Ammon's horn (tissue), 1 donor: ENCODE data around the gene DOCK4.
A peak's percentile ranks its signal among the peaks of the same experiment; 100 is the strongest.

Source experiments
- DNase-seq: peaks from one replicate; pipeline ENCODE4 v3.0.0-alpha.2; 2016; ENCODE audit warnings: low spot score

The DOCK4 gene

DNA sequence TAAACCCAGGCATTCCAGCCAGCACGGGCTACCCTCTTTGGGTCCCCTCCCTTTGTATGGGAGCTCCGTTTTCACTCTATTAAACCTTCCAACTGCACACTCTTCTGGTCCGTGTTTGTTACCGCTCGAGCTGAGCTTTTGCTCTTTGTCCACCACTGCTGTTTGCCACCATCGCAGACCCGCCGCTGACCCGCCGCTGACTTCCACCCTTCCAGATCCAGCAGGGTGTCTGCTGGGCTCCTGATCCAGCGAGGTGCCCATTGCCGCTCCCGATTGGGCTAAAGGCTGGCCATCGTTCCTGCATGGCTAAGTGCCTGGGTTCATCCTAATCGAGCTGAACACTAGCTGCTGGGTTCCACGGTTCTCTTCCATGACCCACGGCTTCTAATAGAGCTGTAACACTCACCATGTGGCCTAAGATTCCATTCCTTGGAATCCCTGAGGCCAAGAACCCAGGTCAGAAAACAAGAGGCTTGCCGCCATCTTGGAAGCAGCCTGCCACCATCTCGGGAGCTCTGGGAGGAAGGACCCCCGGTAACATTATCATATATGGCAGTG lies 14.8 kb upstream of the DOCK4 start:
- no peak for DNase-seq

DNA sequence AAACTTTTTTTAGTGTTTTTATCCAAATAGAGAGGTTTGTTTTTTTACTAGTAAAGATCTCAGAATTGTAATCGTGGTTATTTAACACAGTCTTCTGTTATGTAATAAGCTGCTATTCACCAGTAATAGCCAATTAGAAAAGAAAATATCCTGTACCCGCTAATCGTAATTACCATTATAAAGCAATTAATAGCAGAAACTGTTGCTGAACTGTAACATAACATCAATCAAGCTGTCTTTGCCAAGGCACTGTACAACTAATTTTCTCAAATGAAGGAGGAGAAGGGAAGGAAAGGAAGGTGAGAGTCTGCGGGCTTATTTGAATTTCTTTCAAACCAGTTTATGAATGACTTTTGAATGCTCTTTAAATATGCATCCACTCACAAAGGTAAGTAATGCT lies 9.6 kb upstream of the DOCK4 start:
- DNase-seq = no peak

DNA sequence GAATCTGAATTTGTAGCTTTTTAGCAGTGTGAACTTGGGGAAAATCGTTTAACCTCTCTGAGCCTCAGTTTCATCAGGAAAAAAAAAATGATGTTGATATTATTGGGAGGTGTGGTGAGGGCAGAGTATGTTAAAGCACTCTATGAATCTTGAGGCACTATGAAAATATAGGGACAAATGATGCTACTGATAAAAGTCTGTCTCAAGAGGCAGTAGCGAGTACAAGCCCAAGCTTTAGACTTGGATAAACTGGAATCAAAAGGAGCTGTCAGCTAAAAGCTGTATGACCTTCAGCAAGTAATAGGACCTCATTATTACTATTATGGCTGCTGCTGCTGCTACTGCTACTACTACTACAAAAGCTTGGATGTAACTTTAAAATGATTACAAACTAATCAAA lies 8.7 kb upstream of the DOCK4 start:
- no peak for DNase-seq

DNA sequence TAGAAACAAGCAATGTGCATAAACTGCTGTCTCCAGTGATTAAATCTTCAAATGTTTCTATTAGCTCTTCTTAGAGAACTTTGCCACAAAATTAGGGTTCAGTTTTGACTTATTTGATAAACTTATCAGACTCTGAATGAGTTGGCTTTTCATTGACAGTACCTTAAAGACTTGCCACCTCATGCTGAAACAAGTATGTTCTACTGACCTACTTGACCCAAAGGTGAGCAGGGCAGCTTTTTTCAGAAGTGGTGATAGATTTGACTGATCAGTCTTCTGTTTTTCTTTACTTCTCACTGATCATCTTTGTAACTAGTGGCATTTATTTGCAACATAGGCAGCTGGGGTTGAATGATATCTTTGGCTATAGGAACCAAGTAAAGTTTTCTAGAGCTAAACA lies 8.1 kb upstream of the DOCK4 start:
- no peak for DNase-seq

DNA sequence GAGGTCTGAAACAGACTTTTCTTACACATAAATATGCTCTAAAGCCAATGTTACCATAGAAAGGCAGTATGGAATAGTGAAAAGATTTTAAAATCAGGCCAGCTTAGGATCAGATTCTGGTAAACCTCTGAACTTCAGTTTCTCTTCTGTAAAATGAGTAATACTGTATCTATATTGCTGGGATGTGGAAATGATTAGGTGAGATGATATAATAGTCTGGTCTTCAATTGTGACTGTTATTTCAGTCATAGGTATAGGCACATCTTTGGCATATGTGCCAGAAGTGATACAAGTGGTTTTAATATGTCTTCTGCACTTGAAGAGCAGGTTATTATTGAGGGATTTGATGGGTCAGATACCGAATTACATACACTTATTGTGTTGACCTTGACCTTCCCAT lies 7.5 kb upstream of the DOCK4 start:
- no peak for DNase-seq

DNA sequence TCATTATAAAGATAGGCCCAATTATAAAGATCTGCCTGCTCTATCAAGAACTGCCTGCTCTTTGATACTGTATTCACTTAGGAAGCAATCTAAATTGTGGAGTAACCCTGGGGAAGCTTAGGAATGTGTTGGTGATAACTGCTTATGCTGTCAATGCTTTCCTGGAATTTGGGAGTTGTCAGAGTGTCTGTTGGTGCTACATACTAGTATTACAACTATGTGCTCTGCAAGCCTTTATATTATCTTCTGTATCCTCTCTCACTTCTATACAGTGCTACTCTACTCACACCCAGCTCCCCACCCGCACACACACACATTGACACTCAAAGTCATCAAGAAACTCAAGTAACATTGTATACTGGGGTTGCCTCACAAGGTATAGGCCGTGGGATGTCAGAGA lies 6.4 kb upstream of the DOCK4 start:
- no peak for DNase-seq

DNA sequence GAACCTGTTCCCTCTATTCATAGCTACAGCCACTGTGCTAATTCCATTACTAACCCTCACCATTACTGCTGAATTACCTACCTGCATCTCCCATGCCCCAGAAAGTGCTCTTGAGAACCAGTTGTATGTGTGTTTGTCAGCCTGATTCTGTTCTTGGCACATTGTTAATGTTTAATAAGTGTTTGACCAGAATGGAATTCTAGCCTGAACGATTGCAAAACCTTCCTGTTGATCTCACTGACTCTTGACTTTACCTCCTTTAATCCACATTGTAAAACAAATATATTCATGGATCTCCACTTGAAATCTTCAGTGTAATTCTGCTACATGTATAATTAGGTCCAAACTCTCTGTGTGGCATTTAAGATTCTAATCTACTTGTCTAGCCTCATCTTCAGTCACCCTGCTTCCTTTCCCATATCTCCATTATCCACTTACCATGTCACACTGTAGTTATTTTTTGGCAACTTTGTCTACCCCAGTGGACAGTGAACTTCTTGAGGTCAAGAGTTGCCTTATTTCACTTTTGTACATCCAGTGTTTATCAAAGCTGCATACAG lies 5.2 kb upstream of the DOCK4 start:
- DNase-seq = no peak

DNA sequence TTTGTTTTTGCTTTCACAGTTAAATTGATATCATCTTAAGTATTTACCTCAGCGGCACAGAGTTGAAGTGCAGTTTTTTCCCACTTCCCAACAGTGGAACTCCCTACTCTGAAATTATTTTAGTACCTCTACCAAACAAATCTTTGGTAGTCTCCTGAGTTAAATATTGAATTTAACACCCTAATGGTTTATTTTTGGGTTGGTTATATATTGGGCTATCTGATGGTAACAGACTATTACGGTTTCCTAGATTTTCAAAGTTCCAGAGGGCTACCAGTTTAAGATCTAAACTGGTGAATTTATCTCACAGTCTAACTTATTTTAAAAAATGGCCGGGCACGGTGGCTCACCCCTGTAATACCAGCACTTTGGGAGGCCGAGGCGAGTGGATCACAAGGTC lies 1.6 kb upstream of the DOCK4 start:
- no peak for DNase-seq

DNA sequence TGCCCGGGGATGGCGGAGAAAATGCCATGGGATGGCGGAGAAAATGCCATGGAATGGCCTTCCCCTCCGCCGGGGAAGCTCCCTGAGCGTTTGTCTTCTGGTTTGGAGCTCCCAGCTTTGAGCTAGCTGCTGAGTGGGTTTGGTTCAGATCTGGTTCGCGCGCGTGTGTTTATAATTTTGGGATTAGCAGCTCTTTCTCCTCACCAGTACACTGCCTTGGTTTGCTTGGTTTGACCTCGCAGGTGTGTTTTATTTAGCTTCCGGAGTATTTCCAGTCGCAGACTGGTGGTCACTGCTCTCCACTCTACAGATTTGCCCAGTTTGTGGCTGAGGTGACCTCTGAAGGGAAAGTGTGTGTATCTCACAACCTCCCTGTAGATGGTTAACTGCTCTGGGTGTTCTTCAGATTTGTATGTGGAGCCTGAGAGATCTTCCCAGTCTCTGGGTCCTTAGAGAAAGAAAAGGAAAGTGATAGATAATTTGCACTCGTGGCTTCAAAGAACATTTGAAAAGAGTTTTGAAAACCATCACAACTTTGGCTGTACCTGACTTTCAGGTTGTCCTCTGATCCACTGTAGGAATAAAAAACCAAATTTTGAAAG lies 893 bp upstream of the DOCK4 start:
- no peak for DNase-seq

DNA sequence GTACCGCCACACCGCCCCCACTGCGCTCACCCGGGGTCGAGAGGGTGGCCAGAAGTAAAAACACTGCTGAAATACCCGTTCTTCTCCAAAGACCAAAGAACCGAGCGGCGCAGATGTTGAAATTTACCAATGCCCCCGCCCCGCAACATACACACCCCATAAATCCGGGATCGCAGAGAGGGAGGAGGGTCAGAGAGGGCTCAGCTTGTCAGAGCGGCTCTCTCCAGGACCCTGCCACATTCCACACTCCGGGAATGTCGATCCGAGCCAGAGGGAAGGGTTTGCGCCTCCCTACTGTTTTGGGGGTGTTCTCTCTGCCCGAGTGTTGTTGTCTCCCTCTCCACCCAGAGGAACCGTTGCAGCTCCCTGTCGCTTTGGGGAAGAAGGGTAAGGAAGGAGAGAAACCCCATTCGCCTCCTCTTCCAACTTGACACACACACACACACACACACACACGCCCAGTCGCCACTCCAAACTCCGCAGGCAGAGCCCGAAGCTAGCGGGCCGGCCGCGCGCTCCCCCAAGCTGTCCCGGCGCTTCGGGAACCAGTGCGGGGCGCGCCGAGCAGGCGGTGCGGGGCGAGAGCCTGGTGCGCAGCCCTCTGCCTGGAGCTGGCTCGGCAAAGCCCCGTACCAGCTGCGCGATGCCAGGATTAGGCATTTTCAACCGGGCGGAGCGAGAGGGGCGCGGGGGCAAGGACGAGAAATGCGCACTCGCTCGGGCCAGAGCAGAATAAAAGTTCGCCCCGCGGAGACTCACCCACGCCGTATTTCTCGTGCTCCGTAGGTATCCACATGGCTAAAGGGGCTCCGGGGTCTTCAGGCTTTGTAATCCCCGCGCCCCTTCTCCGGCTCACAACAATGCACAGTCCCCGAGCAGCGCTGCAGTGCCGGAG lies 609 bp downstream of the DOCK4 start:
- peak; percentile 78 for DNase-seq

DNA sequence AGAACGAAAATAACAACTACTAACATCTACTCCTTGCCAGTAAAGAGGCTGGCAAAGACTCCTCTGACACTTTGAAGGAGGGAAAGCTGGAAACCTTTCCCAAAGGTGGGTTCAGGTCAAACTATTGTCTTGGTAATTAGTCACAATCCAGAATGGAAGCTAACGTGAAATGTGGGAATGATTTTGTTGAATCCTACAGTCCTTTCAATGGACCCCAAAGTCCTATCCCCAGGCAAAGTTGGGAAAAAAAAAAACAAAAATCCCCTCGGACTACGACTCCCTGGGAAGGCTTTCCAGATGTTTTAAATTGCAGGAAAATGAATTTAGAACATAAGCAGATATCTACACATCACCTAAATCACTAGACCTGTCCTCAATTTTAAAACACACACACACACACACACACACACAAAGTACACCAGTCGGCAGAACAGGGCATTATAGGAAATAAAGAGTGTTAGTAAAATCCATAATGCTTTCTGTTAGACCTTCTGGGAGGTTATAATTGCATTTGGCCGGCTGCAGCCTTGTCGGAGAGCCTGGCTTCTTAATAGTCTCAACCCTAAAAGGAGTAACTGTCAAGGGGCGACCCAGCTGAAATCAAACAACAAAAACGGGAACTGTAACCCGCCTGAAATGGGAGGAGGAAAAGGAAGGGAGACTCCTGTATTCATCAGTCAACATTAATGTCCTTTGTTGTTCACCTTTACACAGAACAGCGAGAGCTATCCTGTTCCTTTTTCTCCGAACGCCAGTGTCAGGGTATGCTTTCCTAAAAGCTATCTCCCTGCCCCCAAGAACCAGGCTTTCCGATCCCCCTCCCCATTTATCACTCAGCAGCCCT lies 1.5 kb downstream of the DOCK4 start:
- peak; percentile 51 for DNase-seq

DNA sequence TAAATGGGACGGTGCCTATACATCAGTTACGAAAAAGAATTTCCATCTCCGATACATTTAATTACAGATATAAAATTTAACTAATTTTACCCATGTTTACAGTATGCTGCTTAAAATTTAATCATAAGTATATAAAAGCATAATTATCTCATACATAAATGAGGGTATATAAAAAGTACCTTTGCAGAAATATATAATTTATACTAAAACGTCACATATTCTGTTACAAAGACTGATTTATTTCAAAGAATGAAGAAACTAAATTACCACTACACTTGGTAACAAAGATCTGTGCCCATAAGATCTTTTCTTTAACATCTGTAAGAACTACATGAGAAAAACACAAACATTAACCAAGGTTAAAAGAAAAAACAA lies 2.8 kb downstream of the DOCK4 start:
- no peak for DNase-seq

DNA sequence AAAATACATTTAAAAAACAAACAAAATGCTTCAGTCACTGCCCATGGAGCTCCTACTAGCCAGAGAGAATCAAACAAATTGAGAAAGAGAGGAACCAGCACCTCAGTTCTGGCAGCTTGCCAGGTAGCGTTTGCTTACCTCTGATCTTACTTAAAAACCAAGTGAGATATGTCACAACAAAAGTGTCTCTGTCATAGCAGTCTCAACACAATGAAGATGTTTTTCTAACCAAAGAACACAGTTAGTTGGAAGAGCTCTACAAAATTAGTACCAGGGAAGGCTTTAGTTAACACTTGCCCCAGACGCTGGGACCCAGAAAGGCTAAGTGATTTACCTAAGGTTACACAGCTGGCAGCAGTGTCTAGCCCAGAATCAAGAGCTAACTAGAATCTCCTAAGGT lies 3.4 kb downstream of the DOCK4 start:
- peak; percentile 41 for DNase-seq

DNA sequence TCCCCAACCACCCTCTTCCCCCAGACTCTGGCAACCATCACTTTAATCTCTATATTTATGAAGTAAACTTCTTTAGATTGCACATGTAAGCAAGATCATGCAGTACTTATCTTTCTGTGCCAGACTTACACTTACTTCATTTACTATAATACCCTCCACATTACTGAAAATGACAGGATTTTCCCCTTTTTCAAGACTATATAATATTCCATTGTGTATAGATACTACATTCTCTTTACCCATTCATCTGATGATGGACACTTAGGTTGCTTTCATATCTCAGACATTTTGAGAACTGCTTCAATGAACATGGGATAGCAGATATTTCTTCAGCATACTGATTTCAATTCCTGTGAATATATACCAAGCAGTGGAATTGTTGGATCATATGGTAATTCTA lies 4.4 kb downstream of the DOCK4 start:
- no peak for DNase-seq

DNA sequence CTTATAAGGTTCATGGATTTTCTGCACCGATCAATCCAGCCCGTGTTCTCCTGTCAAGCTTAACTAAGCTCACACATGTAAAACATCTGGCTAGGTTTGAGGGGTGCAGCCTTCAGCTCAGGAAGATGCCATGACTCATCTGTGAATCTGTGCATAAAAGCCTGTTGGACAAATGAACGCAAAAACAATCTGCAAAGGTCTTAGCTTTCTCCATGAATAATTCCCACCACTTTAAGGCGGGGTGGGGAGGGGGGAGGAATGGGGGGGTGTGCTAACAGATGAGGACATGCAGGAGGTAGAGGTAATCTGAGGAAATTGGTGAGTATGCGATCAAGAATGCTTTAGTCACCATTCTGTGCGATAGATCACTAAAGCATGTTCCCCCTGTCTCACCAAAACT lies 4.8 kb downstream of the DOCK4 start:
- no peak for DNase-seq

DNA sequence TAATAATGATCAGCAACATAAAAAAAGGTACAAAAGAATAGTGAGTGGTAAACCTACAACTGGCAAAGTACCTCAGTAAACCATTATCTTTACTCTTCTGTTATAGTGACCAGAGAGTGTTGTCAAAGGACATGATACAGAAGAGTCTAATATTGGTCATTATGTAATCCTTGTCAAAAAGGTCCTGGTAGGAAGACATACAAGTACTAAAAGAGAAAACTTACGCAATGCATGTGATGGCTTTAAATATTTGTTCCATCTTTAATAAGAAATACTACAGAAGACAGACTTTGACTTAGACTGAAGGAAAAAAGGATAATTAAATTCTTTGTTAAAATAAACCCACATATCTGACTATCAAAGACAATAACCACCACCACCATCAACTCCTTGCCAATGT lies 6.5 kb downstream of the DOCK4 start:
- no peak for DNase-seq

DNA sequence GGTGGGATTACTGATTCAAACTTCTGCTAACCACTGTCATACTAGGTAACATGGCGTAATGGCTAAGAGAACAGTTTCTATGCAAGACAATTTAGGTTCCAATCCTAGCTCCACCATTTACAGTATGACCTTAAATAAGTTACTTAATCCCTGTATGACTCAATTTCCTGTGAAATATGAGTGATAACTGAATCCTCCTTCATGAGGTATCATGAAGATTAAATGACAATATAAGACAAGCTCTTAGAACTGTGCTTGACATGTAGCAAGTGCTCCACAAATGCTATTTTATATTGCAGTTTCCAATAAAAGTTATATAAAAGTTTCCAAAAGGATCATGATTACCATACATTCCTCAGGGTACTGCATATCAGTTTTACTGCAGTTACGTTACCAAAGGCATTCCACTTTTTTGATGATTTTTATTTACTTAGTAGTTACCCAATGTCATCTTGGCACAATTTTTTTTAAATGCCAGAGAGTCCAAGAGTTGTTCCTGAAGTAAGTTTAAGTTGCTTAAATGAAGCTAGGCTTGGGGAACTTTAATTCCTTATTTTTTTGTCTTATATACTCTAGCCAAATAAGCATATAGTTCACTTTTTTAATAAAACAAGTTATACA lies 7.1 kb downstream of the DOCK4 start:
- no peak for DNase-seq

DNA sequence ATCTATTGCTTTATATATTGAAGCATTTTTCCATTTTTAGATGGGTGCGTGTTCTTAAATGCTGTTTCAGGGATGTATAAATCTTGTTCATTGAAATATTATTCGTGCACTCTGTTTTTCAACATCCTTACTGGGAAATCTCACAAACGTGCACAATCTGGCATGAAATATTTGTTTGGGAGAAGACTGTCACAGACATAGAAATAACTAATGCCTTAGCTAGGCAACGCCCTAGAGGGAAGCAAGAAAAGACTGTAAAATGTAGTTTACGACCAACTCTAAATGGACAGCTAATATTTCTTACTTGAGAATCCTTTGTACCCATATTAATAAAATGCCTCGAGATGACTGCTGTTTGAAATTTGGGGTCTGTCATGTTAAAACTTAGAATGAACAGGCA lies 8.9 kb downstream of the DOCK4 start:
- no peak for DNase-seq

DNA sequence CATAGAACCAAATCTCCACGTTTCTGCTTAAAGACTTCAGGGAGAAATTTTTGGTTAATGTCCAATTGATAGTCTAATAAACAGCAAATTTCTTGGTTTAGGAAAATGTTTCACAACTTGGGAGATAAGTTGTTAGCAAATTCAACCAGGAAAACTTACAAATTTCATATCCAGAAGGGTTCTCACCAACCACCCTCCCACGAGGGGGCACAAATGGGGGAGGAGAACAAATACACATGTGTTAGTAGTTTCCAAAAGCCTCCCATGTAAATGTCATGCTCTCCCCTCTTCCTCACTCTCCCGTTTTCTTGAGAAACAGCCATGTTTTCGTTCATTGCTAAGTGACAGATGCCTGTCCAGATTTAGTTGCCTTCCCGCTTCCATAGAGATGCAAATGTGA lies 10.5 kb downstream of the DOCK4 start:
- no peak for DNase-seq

DNA sequence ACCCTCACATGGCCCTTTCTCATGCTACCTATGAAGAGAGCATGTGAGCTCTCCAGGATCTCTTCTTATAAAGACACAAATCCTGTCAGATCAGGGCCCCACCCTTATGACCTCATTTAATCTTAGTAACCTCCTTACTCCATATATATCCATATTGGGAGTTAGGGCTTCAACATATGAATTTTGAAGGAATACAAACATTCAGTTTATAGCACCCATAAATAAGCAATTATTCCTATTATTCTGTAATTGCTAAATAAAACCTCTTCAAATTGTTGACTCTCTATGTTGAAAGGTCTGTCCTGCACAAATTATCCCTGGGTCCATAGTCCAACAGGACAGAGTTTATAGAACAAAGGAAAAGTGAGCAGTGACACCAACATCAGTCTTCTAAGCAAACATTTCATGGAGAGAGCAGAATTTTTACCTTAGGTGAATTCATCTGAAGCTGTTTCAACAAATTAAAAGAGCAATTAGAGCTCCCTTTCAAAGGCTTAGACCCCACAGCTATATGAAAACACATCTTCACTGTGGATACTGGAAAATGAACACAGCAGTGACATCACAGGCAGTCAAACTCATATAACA lies 12.2 kb downstream of the DOCK4 start:
- no peak for DNase-seq
